ENCODE measurements around the gene B4GALT1. TPM values are rescaled to one million over a fixed set of nuclear protein-coding genes. Genes with fewer than 3 reads are reported as not detected.
A peak's percentile ranks its signal among the peaks of the same experiment; 100 is the strongest.

B4GALT1 gene
- total RNA-seq, 1 donor from 2014 or later = 7.5 TPM

- no peaks in the 10 kb centered on the region for H3K4me1 ChIP-seq
- peak overlapping the region; percentile 76 for H3K4me2 ChIP-seq
- H3K9ac ChIP-seq = no peak overlapping the region
- H3K9me3 ChIP-seq (ENCODE audit: low read depth) = no peaks in the 10 kb centered on the region
- Mint-ChIP-seq H3K9me3 (no peaks in the 10 kb centered on the region), H3K4me3 (no peak overlapping the region), H3K36me3 (no peaks in the 10 kb centered on the region), H3K27me3 (ENCODE audit: insufficient read depth, low read depth) (peaks cover 10% of the 10 kb centered on the region), H3K4me1 (peaks cover 4% of the 10 kb centered on the region), H3K27ac (no peak overlapping the region)
- H3K36me3 ChIP-seq = no peaks in the 10 kb centered on the region
- no peaks in the 10 kb centered on the region for H3K27me3 ChIP-seq
- H3F3A ChIP-seq (ENCODE audit: low read depth) = peaks cover 8% of the 10 kb centered on the region
- H3K4me3 ChIP-seq = peak overlapping the region; percentile 42
- no peak for TF ChIP-seq EZH2 (IDR thresholded peaks at IDR 0.05)
- TF ChIP-seq, protein P1, sequence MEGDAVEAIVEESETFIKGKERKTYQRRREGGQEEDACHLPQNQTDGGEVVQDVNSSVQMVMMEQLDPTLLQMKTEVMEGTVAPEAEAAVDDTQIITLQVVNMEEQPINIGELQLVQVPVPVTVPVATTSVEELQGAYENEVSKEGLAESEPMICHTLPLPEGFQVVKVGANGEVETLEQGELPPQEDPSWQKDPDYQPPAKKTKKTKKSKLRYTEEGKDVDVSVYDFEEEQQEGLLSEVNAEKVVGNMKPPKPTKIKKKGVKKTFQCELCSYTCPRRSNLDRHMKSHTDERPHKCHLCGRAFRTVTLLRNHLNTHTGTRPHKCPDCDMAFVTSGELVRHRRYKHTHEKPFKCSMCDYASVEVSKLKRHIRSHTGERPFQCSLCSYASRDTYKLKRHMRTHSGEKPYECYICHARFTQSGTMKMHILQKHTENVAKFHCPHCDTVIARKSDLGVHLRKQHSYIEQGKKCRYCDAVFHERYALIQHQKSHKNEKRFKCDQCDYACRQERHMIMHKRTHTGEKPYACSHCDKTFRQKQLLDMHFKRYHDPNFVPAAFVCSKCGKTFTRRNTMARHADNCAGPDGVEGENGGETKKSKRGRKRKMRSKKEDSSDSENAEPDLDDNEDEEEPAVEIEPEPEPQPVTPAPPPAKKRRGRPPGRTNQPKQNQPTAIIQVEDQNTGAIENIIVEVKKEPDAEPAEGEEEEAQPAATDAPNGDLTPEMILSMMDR (IDR thresholded peaks at IDR 0.05) = peak; percentile 90
- TF ChIP-seq EZH2phosphoT487 (IDR thresholded peaks at IDR 0.05) = no peak
- peak overlapping the region; percentile 94 for H2AFZ ChIP-seq (replicated peaks)
- peak; percentile 85 for DNase-seq (ENCODE audit: low spot score)
- H3K79me2 ChIP-seq (ENCODE audit: low read depth) = peaks cover 2% of the 10 kb centered on the region
- H3K27ac ChIP-seq = no peak overlapping the region
- H4K20me1 ChIP-seq (ENCODE audit: low read depth) = no peaks in the 10 kb centered on the region
These were observed 85.8 kb downstream of the B4GALT1 start for GRCh38 chr9:33081128-33081851.

DNA sequence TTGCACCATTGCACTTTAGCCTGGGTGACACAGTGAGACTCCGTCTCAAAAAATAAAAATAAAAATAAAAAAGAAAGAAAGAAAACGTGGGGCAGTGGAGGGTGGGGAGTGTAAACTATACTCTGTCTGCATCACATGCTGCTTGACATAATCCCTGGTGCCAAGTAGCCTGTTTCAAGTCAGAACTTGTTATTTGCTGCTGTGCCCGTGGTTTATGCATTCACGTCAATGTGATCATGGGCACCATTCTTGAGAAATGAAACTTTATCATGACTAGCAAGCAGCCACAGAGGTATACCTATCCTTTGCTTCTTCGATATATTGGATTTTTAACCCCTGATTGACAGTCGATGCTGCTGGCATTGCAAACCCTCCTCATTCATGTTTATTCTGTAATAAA, 86.6 kb downstream of the B4GALT1 start:
- H3K4me1 Mint-ChIP-seq = peaks cover 7% of the 10 kb centered on the region
- DNase-seq (ENCODE audit: low spot score) = no peak
- peaks cover 2% of the 10 kb centered on the region for H3K4me1 ChIP-seq
- H2AFZ ChIP-seq (replicated peaks) = peak overlapping the region; percentile 94
- H3K9me3 Mint-ChIP-seq = no peaks in the 10 kb centered on the region
- H3F3A ChIP-seq (ENCODE audit: low read depth) = peaks cover 8% of the 10 kb centered on the region
- H4K20me1 ChIP-seq (ENCODE audit: low read depth) = no peaks in the 10 kb centered on the region
- peaks cover 10% of the 10 kb centered on the region for H3K27me3 Mint-ChIP-seq (ENCODE audit: insufficient read depth, low read depth)
- H3K9me3 ChIP-seq (ENCODE audit: low read depth) = no peaks in the 10 kb centered on the region
- H3K36me3 ChIP-seq = no peaks in the 10 kb centered on the region
- H3K36me3 Mint-ChIP-seq = no peaks in the 10 kb centered on the region
- H3K4me3 Mint-ChIP-seq = no peak overlapping the region
- H3K27me3 ChIP-seq = no peaks in the 10 kb centered on the region
- H3K27ac Mint-ChIP-seq = no peak overlapping the region
- peak overlapping the region; percentile 42 for H3K4me3 ChIP-seq
- peak overlapping the region; percentile 76 for H3K4me2 ChIP-seq
- H3K9ac ChIP-seq = no peak overlapping the region
- TF ChIP-seq EZH2phosphoT487 (IDR thresholded peaks at IDR 0.05) (no peak), EZH2 (IDR thresholded peaks at IDR 0.05) (no peak)
- TF ChIP-seq, protein P1 (IDR thresholded peaks at IDR 0.05) = no peak
- no peak overlapping the region for H3K27ac ChIP-seq
- peaks cover 10% of the 10 kb centered on the region for H3K79me2 ChIP-seq (ENCODE audit: low read depth)

DNA sequence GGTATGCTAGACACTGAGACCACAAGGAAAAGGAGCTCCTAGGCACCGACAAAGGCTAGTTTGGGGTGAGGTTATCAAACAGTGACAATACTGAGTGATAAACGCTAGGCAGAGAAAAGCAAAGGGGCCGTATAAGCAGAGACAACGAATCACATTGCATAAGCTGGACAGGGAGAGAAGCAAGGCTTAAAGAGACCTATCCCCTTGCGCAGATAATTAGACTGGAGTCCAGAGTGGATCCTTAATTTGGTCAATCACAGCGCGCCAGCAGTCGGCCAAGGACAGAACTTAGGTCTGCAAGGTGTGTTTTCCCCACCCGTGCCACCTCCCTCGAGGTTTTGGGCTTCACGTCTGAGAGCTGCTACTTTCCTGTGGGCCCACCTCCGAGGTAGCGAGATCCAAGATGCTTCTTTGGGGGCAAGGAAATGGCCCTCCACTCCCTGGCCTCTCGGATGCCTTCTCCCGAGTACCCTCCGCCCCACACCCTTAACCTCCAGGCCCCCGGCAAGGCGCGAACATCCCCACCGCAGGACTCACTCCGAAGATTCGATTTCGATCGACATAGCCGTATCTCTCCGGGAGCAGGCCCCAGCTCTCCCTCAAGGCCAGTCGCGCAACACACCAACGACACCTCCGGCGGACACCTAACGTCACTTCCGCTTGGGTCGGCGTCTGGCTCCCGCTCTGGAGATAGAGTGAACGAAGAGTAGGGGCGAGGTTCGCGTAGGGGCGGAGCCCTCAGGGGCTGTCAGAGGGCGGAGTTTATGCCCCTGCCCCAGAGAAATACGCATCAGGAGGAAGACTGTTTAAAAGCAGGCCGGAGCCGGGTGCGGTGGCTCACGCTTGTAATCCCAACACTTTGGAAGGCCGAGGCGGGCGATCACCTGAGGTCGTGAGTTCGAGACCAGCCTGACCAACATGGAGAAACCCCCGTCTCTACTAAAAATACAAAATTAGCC, 90.8 kb downstream of the B4GALT1 start, which contains the start of gene SMU1:
SMU1 (minus strand) TSS at position 629 of the 959 bp plus-strand sequence; CDS start at position 563, 66 bp downstream.
- H3K36me3 Mint-ChIP-seq = peaks cover 8% of the 10 kb centered on the region
- H3K9me3 Mint-ChIP-seq = no peaks in the 10 kb centered on the region

More for the DNA sequence above, 90.8 kb downstream of the B4GALT1 start, which contains the start of gene SMU1:
- H3K27me3 ChIP-seq = no peaks in the 10 kb centered on the region
- H3K4me1 ChIP-seq = peaks cover 4% of the 10 kb centered on the region
- H3K27ac Mint-ChIP-seq = peak within 1 kb of the TSS; percentile 99
- H3K4me3 ChIP-seq = peak within 1 kb of the TSS; percentile 86
- H3K9ac ChIP-seq = peak within 1 kb of the TSS; percentile 97
- H3K4me3 Mint-ChIP-seq = peak within 1 kb of the TSS; percentile 99
- peak; percentile 32 for TF ChIP-seq EZH2 (IDR thresholded peaks at IDR 0.05)
- TF ChIP-seq, protein P1 (IDR thresholded peaks at IDR 0.05) = no peak
- TF ChIP-seq EZH2phosphoT487 (IDR thresholded peaks at IDR 0.05) = no peak
- peak; percentile 98 for DNase-seq (ENCODE audit: low spot score)
- peak within 1 kb of the TSS; percentile 99 for H3K4me2 ChIP-seq
- peak within 1 kb of the TSS; percentile 65 for H2AFZ ChIP-seq (replicated peaks)
- peaks cover 5% of the 10 kb centered on the region for H3K36me3 ChIP-seq
- peaks cover 10% of the 10 kb centered on the region for H3K4me1 Mint-ChIP-seq
- H4K20me1 ChIP-seq (ENCODE audit: low read depth) = peaks cover 14% of the 10 kb centered on the region
- H3F3A ChIP-seq (ENCODE audit: low read depth) = peaks cover 8% of the 10 kb centered on the region
- peaks cover 50% of the 10 kb centered on the region for H3K79me2 ChIP-seq (ENCODE audit: low read depth)
- H3K27ac ChIP-seq = peak within 1 kb of the TSS; percentile 74
- H3K27me3 Mint-ChIP-seq (ENCODE audit: insufficient read depth, low read depth) = peaks cover 7% of the 10 kb centered on the region
- H3K9me3 ChIP-seq (ENCODE audit: low read depth) = no peaks in the 10 kb centered on the region

Measured in neural progenitor cell (in vitro differentiated cells).